Kidney tubule cell (primary cell): ENCODE measurements around the gene KSR1.
A peak's percentile ranks its signal among the peaks of the same experiment; 100 is the strongest.
"Not testable (repeated sequence)": the region's sequence is repeated elsewhere in the genome, so short reads cannot be mapped to it uniquely, and the experiment has no call there.

Source experiments
- DNase-seq: peaks from one replicate; pipeline ENCODE4 v3.0.0-alpha.2; 2018; ENCODE audit warnings: low spot score

The KSR1 gene

GRCh38 chr17:27455236-27455913, 873 bp upstream of the KSR1 start:
- DNase-seq, result no peak

GRCh38 chr17:27456681-27457359, 572 bp downstream of the KSR1 start:
- no peak for DNase-seq

GRCh38 chr17:27457360-27457715, 1.1 kb downstream of the KSR1 start:
- no peak for DNase-seq

GRCh38 chr17:27457731-27458523, 1.7 kb downstream of the KSR1 start:
- DNase-seq, result peak; percentile 28

- DNase-seq, result no peak
Observed at GRCh38 chr17:27458524-27458908, 2.3 kb downstream of the KSR1 start.

- no peak for DNase-seq
Observed at GRCh38 chr17:27459433-27459832, 3.2 kb downstream of the KSR1 start.

- no peak for DNase-seq
Observed at GRCh38 chr17:27460196-27460725, 4.0 kb downstream of the KSR1 start.

- DNase-seq, result no peak
Observed at GRCh38 chr17:27461192-27461859, 5.1 kb downstream of the KSR1 start.

GRCh38 chr17:27462149-27462548, 5.9 kb downstream of the KSR1 start:
- DNase-seq, result no peak

- no peak for DNase-seq
Observed at GRCh38 chr17:27462714-27463113, 6.5 kb downstream of the KSR1 start.

GRCh38 chr17:27463235-27463677, 7.0 kb downstream of the KSR1 start:
- DNase-seq, result peak; percentile 90

GRCh38 chr17:27464019-27464418, 7.8 kb downstream of the KSR1 start:
- DNase-seq, result not testable (repeated sequence)

- no peak for DNase-seq
Observed at GRCh38 chr17:27464431-27464830, 8.2 kb downstream of the KSR1 start.

- DNase-seq, result not testable (repeated sequence)
Observed at GRCh38 chr17:27465875-27466274, 9.6 kb downstream of the KSR1 start.

GRCh38 chr17:27466376-27466742, 10.1 kb downstream of the KSR1 start:
- DNase-seq, result no peak

- no peak for DNase-seq
Observed at GRCh38 chr17:27466743-27467375, 10.6 kb downstream of the KSR1 start.

- DNase-seq, result no peak
Observed at GRCh38 chr17:27469256-27469655, 13.0 kb downstream of the KSR1 start.

GRCh38 chr17:27471321-27472269, 15.3 kb downstream of the KSR1 start:
- peak; percentile 98 for DNase-seq

GRCh38 chr17:27473190-27473747, 17.0 kb downstream of the KSR1 start:
- no peak for DNase-seq
